Raji (cell line): ENCODE measurements around the gene RBPJ.

Source experiments
- POLR2A ChIP-seq: IDR thresholded peaks from 2 replicates; pipeline ENCODE4 v1.6.1; 2011; ENCODE audit warnings: low read depth, low read length, control low read depth; ENCODE audit not compliant: insufficient read depth

Gene RBPJ

DNA sequence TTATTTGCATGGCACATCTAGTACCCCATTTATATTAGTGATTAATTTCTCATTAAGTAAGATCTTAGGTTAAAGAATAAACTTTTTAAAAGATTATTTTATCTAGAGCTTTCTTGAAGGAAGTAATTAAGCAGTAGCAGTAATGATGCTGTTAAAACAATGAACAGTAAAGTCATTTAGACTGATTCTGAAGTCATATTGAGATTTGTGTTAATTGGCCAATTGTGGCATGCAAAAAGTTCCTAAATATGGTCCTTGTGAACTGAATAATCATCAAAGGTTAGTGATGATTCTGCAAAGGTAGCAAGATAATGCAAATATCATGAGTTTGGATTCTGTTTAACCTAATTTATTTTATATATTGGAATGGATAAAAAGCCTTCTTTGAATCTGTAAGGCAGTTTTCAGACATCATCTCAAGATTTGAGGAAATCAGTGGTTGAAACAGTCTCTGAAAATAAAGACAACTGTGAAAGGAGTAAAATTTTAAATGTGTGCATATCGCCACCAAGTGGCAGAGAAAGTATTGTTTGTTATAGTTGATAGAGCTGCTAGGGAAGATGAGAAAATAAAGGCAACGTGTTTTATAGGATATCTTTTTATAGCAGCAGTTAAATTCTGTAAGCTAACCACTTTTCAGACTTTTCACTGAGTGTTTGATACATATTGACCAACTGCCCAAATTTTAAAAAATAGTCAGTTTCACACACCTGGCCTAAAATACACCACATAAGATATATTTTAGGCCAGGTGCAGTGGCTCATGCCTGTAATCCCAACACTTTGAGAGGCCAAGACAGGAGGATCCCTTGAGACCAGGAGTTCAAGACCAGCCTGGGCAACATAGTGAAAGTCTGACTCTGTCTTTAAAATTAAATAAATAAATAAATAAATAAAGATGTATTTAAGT, 89.8 kb downstream of the RBPJ start:
- TF ChIP-seq POLR2A: no peak

- no peak for TF ChIP-seq POLR2A
These were observed 91.9 kb downstream of the RBPJ start for GRCh38 chr4:26412381-26413372.

DNA sequence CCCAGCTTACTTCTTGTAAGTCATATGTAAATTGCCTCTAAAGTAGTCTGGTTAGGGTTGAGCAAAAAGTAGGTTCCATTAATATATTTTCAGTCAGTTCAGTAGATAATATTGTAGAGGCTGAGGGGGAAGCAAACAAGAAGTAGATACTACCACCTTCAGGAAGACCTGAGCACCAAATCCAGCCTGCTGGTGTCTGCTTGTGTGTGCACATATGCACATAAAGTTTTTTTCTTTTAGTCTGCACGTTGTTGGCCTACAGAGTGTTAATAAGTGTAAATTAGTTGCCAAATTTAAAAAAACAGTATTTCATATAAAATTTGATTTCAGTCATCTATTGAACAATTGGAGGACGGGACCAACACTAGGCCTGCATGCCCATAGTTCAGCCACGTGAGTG, 92.8 kb downstream of the RBPJ start:
- TF ChIP-seq POLR2A: no peak

DNA sequence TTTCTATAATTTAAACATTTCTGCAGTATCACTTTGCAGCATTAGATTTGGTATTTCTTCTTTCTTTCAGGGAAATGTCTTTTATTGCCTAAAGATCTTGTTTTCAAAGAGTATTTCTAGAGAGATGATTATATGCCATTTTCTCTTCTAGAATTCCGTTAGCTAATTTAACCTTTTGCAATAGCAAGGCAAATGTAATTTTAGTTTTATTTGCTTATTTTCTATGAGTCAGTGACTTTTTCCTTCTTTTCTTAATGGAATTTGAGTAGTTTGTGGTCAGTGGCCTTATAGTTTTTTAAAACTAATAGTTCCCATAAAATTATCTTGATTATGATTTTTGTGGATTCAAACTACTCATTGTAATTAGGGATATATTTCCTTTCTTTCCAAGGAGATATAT, 97.3 kb downstream of the RBPJ start:
- no peak for TF ChIP-seq POLR2A

DNA sequence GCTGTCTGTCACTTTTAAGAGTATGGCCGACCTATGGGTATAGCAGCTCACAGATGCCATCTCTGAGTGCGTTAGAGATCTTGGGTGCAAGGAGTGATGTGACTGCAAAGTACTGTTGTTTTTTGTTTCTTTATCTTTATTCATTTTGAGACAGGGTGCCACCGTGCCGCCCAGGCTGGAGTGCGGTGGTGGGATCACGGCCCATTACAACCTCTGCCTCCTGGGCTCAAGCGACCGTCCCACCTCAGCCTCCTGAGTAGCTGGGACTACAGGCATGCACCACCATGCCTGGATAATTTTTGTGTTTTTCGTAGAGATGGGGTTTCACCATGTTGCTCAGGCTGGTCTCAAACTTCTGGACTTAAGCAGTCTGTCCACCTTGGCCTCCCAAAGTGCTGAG, 98.0 kb downstream of the RBPJ start:
- TF ChIP-seq POLR2A: no peak

GRCh38 chr4:26420438-26420837, 99.6 kb downstream of the RBPJ start:
- no peak for TF ChIP-seq POLR2A

GRCh38 chr4:26420913-26421312, 100.1 kb downstream of the RBPJ start:
- TF ChIP-seq POLR2A: no peak

DNA sequence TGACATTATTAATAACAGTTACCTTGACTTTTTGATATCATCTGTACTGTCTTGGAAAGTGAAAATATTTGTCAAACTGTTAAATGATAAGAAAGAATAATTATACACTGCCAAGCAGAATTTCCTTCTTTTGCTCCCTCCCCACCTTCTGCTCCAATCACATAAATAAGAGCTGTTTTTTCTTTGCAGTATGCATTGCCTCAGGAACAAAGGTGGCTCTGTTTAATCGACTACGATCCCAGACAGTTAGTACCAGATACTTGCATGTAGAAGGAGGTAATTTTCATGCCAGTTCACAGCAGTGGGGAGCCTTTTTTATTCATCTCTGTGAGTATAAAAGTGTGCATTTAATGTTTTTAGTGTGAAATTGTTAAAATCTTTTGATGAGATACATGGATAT, 103.3 kb downstream of the RBPJ start:
- TF ChIP-seq POLR2A: no peak

DNA sequence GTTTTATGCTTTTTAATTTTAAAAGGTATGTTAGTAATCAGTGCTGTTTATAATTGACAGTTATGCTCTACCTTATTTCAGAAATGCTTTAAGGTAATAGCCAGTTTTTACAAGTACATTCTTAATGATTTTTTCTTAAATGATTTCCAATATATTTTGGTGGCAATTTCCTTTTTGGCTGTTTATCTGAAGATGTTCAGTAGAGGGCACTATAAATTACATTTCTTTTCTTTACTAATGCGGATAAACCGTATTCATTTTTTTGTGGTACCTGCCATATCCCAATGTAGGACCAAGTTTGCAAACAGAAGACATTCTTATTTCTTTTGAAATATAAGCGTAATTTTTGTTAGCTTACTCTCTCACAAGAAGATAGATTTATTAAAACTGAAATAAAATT, 104.0 kb downstream of the RBPJ start:
- TF ChIP-seq POLR2A: no peak

DNA sequence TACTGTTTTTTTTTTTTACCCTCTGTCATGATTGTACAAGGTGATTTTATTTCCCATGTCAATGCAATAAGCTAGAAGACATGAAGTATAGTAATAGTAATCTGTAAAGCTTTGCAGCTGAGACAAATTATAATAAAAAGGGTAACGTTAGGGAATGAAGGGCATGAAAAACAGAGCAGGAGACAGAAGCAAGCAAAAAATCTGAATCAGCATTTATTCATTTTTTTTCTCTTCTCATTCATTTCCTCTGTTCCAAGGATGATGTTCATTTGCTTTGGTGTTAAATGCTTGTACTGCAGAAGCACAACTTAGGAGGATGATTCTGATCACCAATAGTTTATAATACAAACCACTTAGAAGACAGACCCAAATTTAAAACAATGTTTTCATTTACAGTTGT, 105.1 kb downstream of the RBPJ start:
- TF ChIP-seq POLR2A: no peak

DNA sequence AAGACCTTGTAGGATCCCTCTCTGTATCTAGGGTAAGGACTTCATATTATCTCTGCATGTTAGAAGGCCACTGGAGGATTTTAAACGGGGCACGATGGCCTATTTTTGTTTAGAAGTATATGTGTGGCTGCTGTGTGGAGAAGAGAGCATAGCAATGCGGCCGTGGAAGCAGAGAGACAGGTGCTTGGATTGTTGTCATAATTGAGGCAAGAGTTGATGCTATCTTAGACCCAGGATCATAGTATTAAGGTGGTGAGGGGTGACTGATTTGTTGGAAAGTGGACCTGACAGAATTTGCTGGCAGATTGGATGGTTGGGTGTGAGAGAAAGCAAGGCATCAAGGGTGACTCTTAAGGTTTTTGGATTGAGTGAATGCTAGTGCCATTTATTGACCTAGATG, 106.1 kb downstream of the RBPJ start:
- no peak for TF ChIP-seq POLR2A

GRCh38 chr4:26429910-26430309, 109.1 kb downstream of the RBPJ start:
- no peak for TF ChIP-seq POLR2A

DNA sequence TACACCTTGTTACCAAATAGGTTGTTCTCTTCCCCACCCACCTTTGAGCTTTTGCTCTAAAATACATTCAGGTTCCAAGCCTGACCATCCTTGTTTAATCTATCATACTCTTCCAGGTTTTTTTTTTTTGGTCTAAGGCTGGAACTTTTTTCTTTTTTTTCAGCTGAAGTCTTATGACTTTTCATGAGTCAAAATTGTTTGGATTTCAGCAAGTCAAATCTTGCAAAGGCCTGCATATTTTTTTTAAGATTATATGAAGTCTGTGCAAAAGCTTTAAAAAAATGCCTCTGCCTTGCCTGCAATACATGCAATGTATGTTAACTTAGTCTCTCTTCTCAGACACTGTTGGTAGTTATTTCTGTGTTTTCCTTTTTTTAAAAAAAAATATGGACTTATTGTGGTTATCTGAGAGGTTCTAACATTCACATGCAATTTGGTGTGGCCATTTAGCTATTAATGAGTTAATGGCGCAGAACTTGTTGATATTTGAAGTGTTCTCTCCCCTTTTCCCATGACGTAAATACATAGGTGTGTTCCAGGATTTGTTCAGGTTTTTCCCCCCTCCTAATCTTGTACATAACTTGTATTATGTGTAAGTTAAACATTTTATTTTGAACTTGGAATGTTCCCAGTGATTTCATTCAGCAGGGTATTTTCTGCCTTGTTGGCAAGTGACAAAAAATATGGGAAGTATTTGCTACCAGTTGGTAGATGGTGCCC, 110.8 kb downstream of the RBPJ start:
- no peak for TF ChIP-seq POLR2A

DNA sequence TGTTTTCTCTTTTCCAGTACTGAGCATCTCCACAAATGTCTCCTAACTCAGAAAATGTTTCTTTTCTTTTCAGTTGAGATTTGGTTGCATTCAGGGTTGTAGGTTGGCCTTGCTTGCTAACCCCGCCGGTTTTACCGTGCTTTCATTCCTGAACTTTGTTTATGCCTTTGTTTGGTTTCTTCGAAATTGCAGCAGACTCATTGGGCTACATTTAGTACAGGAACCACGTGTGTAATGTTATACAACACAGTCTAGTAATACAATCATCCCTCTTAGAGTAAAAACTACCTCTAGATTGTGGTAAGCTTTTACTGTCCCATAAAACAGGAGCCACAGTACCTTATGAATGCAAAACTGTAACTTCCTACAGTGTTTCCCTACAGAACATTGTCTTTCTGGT, 111.6 kb downstream of the RBPJ start:
- no peak for TF ChIP-seq POLR2A

GRCh38 chr4:26433556-26433955, 112.7 kb downstream of the RBPJ start:
- TF ChIP-seq POLR2A: no peak
